Adrenal gland (tissue), 12 donors: Measurements from ENCODE around the gene SYNGR2. TPM values are rescaled to one million over a fixed set of nuclear protein-coding genes. Genes with fewer than 3 reads are reported as not detected.

ENCODE experiments used
- DNase-seq, 7 donors: peaks; one replicate each; pipeline ENCODE4 v3.0.0-alpha.2; 2019 to 2020
- H3K27ac ChIP-seq, 5 donors: fragments of 200-600 bp; sonication (generic) in 4 of 5; 1 replicate in 3 of 5; 2 replicates in 2 of 5; pipeline versions ENCODE4 v1.5.1 to v1.8.0; 2016 to 2020; ENCODE audit warnings: mild to moderate bottlenecking in 1 of 5
- H3K27me3 ChIP-seq: fragments of 200-600 bp; 2 replicates; pipeline ENCODE4 v1.8.0; 2021
- H3K36me3 ChIP-seq, 2 donors: fragments of 200-600 bp; replicated peaks in 1 of 2; 1 replicate in 1 of 2; 2 replicates in 1 of 2; pipeline versions ENCODE4 v1.5.1 to v1.8.0; 2018 to 2022
- H3K4me1 ChIP-seq, 2 donors: fragments of 200-600 bp; replicated peaks in 1 of 2; 1 replicate in 1 of 2; 2 replicates in 1 of 2; pipeline versions ENCODE4 v1.5.1 to v1.8.0; 2018 to 2021
- H3K4me3 ChIP-seq, 4 donors: fragments of 200-600 bp; sonication (generic) in 3 of 4; one replicate each; pipeline ENCODE4 v1.5.1; 2016 to 2018
- H3K9me3 ChIP-seq, 3 donors: fragments of 200-600 bp; sonication (generic) in 1 of 3; replicated peaks in 1 of 3; 1 replicate in 2 of 3; 2 replicates in 1 of 3; pipeline versions ENCODE4 v1.5.1 to v1.8.0; 2016 to 2021
- CTCF ChIP-seq, 6 experiments: fragments of 450-650 bp in 4 of 6; fragments of 200-600 bp in 2 of 6; sonication (generic) in 1 of 6; IDR thresholded peaks; 1 replicate in 5 of 6; 2 replicates in 1 of 6; pipeline versions ENCODE4 v1.5.1 to v1.8.0; 2016 to 2021; ENCODE audit warnings: antibody characterized with exemption in 6 of 6, mild to moderate bottlenecking in 2 of 6, moderate library complexity in 1 of 6
- POLR2A ChIP-seq, 2 donors: fragments of 450-650 bp; IDR thresholded peaks; one replicate each; pipeline ENCODE4 v1.6.1; 2017; ENCODE audit warnings: antibody characterized with exemption in 2 of 2, mild to moderate bottlenecking in 2 of 2, moderate library complexity in 1 of 2
- WGBS, 4 donors: extraction: QIAGEN DNeasy Blood & Tissue Kit in 2 of 4; methylation state at CpG; one replicate each; pipeline versions ENCODE4 v1.1.5 to v1.1.7; 2013 to 2017; 5-methylcytosine and 5-hydroxymethylcytosine counted together
- intact Hi-C, 2 donors: fragments of 100-400 bp; cut with DNase I; formaldehyde crosslinking; loops; one replicate each; pipeline versions ENCODE4 v1.14.1 to v1.15.0; 2022 to 2023
- polyA plus RNA-seq, 3 donors: library from polyadenylated mRNA; stranded (reverse); fragments of 200-250 nt in 2 of 3; fragments of 350-450 nt in 1 of 3; fragmentation: Illumina TruSeq in 1 of 3; extraction: RNeasy Lipid Tissue Mini Kit (QIAGEN cat#74804) in 1 of 3; gene quantifications; one replicate each; pipeline ENCODE4 v1.2.3, GENCODE V29; 2013 to 2014
- total RNA-seq, 9 donors: library from RNA; depleted of rRNA in 4 of 9; stranded (reverse); fragments of >200 nt in 4 of 9; fragments of 120-200 nt in 1 of 9; fragmentation: NEBNext Ultra II Directional in 1 of 9; extraction: Animal tissue kit (Norgen Biotek cat#: 25700) in 1 of 9; gene quantifications; one replicate each; pipeline versions ENCODE4 v1.1.0 to v1.2.4, GENCODE V29; 2013 to 2023
- donor health status: healthy with polysubstance abuse.
- donor health status: Bipolar disorder and iron deficiency.
- donor health status: DM: yes; HTN: yes; CAD: no.
- donor health status: DM: no; HTN: no; CAD: no.
- donor health status: DM: no; HTN: no; CAD: no.
- donor health status: DM: yes; HTN: yes; CAD: no.

The SYNGR2 gene
- total and polyA plus RNA-seq, 12 donors, result 32.7 to 98.1 (median 58.3) TPM

GRCh38 chr17:78202666-78203065 lies 34.3 kb downstream of the SYNGR2 start:
- Histone ChIP-seq H3K4me1 (no peaks in the 10 kb centered on the region), H3K27ac (no peak overlapping the region), H3K4me3 (no peak overlapping the region), H3K9me3 (no peaks in the 10 kb centered on the region), H3K27me3 (no peaks in the 10 kb centered on the region), H3K36me3 (no peaks in the 10 kb centered on the region)
- intact Hi-C loops, result no loop called here
- 85 to 97% (median 90%) methylated on average over 6 to 8 of the region's 8 CpGs for WGBS, 4 donors
- TF ChIP-seq CTCF (IDR thresholded peaks at IDR 0.05), result no peak
- TF ChIP-seq POLR2A (IDR thresholded peaks at IDR 0.05), result no peak
- DNase-seq, result no peak

- TF ChIP-seq POLR2A (IDR thresholded peaks at IDR 0.05) (no peak), CTCF (IDR thresholded peaks at IDR 0.05) (no peak)
- Histone ChIP-seq H3K4me1 (no peaks in the 10 kb centered on the region), H3K4me3 (no peak overlapping the region), H3K27me3 (no peaks in the 10 kb centered on the region), H3K27ac (no peak overlapping the region), H3K9me3 (no peaks in the 10 kb centered on the region), H3K36me3 (no peaks in the 10 kb centered on the region)
- DNase-seq, result no peak
- intact Hi-C loops, result no loop called here
- 91 to 96% (median 93%) methylated on average over 17 to 22 of the region's 22 CpGs for WGBS, 4 donors
Measured at GRCh38 chr17:78204387-78205123, 36.2 kb downstream of the SYNGR2 start.

GRCh38 chr17:78205124-78205775 lies 36.9 kb downstream of the SYNGR2 start:
- Histone ChIP-seq H3K4me1 (no peaks in the 10 kb centered on the region), H3K4me3 (no peak overlapping the region), H3K27me3 (no peaks in the 10 kb centered on the region), H3K27ac (no peak overlapping the region), H3K9me3 (no peaks in the 10 kb centered on the region), H3K36me3 (no peaks in the 10 kb centered on the region)
- TF ChIP-seq CTCF (IDR thresholded peaks at IDR 0.05) (no peak), POLR2A (IDR thresholded peaks at IDR 0.05) (no peak)
- intact Hi-C loops, result no loop called here
- 82 to 90% (median 86%) methylated on average over 10 to 17 of the region's 17 CpGs for WGBS, 4 donors
- DNase-seq, result no peak

GRCh38 chr17:78206298-78206697 lies 37.9 kb downstream of the SYNGR2 start:
- H3K27ac ChIP-seq, result no peak overlapping the region
- intact Hi-C loops, result no loop called here
- H3K4me1 ChIP-seq, result no peaks in the 10 kb centered on the region
- 77 to 87% (median 80%) methylated on average over 7 of the region's 7 CpGs for WGBS, 4 donors
- H3K9me3 ChIP-seq, result no peaks in the 10 kb centered on the region
- TF ChIP-seq CTCF (IDR thresholded peaks at IDR 0.05) (no peak), POLR2A (IDR thresholded peaks at IDR 0.05) (no peak)
- no peaks in the 10 kb centered on the region for H3K27me3 ChIP-seq
- DNase-seq, result no peak
- H3K4me3 ChIP-seq, result no peak overlapping the region
- H3K36me3 ChIP-seq, result no peaks in the 10 kb centered on the region
